ENCODE data around the gene PHLDA2.

The PHLDA2 gene

GRCh38 chr11:2930704-2931419 is 1.6 kb upstream of the PHLDA2 start:
- Histone ChIP-seq H3K9me3 (replicated peaks; ENCODE audit: insufficient read depth, low read length) (no peaks in the 10 kb centered on the region), H3K4me3 (ENCODE audit: low read length) (peak overlapping the region; percentile 60), H3K27me3 (replicated peaks; ENCODE audit: insufficient read depth, low read length) (peaks cover 39% of the 10 kb centered on the region), H3F3A (ENCODE audit: insufficient read depth, low read length) (peaks cover 21% of the 10 kb centered on the region), H3K27ac (ENCODE audit: low read length) (no peak overlapping the region), H3K9ac (ENCODE audit: low read length) (peak overlapping the region; percentile 57; the same call in 1 of the 2 replicates), H3K9me2 (replicated peaks; ENCODE audit: insufficient read depth, low read length) (no peaks in the 10 kb centered on the region), H3K36me3 (replicated peaks; ENCODE audit: insufficient read depth, low read length) (no peaks in the 10 kb centered on the region), H2AFZ (ENCODE audit: low read length) (peak overlapping the region; percentile 80), H3K4me1 (ENCODE audit: low read length) (peaks cover 19% of the 10 kb centered on the region), H4K20me1 (ENCODE audit: insufficient read depth, low read length) (no peaks in the 10 kb centered on the region), H3K4me2 (ENCODE audit: low read depth, low read length) (peak overlapping the region; percentile 99), H3K79me2 (ENCODE audit: low read length) (no peaks in the 10 kb centered on the region)
- peak; percentile 84 for DNase-seq
- TF ChIP-seq, protein P1, sequence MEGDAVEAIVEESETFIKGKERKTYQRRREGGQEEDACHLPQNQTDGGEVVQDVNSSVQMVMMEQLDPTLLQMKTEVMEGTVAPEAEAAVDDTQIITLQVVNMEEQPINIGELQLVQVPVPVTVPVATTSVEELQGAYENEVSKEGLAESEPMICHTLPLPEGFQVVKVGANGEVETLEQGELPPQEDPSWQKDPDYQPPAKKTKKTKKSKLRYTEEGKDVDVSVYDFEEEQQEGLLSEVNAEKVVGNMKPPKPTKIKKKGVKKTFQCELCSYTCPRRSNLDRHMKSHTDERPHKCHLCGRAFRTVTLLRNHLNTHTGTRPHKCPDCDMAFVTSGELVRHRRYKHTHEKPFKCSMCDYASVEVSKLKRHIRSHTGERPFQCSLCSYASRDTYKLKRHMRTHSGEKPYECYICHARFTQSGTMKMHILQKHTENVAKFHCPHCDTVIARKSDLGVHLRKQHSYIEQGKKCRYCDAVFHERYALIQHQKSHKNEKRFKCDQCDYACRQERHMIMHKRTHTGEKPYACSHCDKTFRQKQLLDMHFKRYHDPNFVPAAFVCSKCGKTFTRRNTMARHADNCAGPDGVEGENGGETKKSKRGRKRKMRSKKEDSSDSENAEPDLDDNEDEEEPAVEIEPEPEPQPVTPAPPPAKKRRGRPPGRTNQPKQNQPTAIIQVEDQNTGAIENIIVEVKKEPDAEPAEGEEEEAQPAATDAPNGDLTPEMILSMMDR (IDR thresholded peaks at IDR 0.05; ENCODE audit: low read length) = peak; percentile 92
- no peak for TF ChIP-seq EZH2phosphoT487 (IDR thresholded peaks at IDR 0.05; ENCODE audit: low read length)
- no peak for TF ChIP-seq EZH2 (optimal IDR thresholded peaks at IDR 0.05; ENCODE audit: low read depth, low read length)

GRCh38 chr11:2929950-2930703 is 907 bp upstream of the PHLDA2 start:
- no peaks in the 10 kb centered on the region for H3K79me2 ChIP-seq (ENCODE audit: low read length)
- H3K4me2 ChIP-seq (ENCODE audit: low read depth, low read length) = peak overlapping the region; percentile 99
- no peak overlapping the region for H3K27ac ChIP-seq (ENCODE audit: low read length)
- peak overlapping the region; percentile 60 for H3K4me3 ChIP-seq (ENCODE audit: low read length)
- no peaks in the 10 kb centered on the region for H3K9me3 ChIP-seq (replicated peaks; ENCODE audit: insufficient read depth, low read length)
- H3K4me1 ChIP-seq (ENCODE audit: low read length) = peaks cover 19% of the 10 kb centered on the region
- TF ChIP-seq EZH2 (optimal IDR thresholded peaks at IDR 0.05; ENCODE audit: low read depth, low read length) (no peak), EZH2phosphoT487 (IDR thresholded peaks at IDR 0.05; ENCODE audit: low read length) (no peak)
- TF ChIP-seq, protein P1 (IDR thresholded peaks at IDR 0.05; ENCODE audit: low read length) = no peak
- peak overlapping the region; percentile 80 for H2AFZ ChIP-seq (ENCODE audit: low read length)
- no peaks in the 10 kb centered on the region for H3K9me2 ChIP-seq (replicated peaks; ENCODE audit: insufficient read depth, low read length)
- no peaks in the 10 kb centered on the region for H4K20me1 ChIP-seq (ENCODE audit: insufficient read depth, low read length)
- peak; percentile 23 for DNase-seq
- H3K36me3 ChIP-seq (replicated peaks; ENCODE audit: insufficient read depth, low read length) = no peaks in the 10 kb centered on the region
- H3K27me3 ChIP-seq (replicated peaks; ENCODE audit: insufficient read depth, low read length) = peaks cover 47% of the 10 kb centered on the region
- peaks cover 21% of the 10 kb centered on the region for H3F3A ChIP-seq (ENCODE audit: insufficient read depth, low read length)
- peak overlapping the region; percentile 57; the same call in 1 of the 2 replicates for H3K9ac ChIP-seq (ENCODE audit: low read length)

- peaks cover 21% of the 10 kb centered on the region for H3F3A ChIP-seq (ENCODE audit: insufficient read depth, low read length)
- H3K9me2 ChIP-seq (replicated peaks; ENCODE audit: insufficient read depth, low read length) = no peaks in the 10 kb centered on the region
- H4K20me1 ChIP-seq (ENCODE audit: insufficient read depth, low read length) = no peaks in the 10 kb centered on the region
- TF ChIP-seq EZH2 (optimal IDR thresholded peaks at IDR 0.05; ENCODE audit: low read depth, low read length) (no peak), EZH2phosphoT487 (IDR thresholded peaks at IDR 0.05; ENCODE audit: low read length) (no peak)
- TF ChIP-seq, protein P1 (IDR thresholded peaks at IDR 0.05; ENCODE audit: low read length) = no peak
- no peak overlapping the region for H3K27ac ChIP-seq (ENCODE audit: low read length)
- no peak for DNase-seq
- no peaks in the 10 kb centered on the region for H3K9me3 ChIP-seq (replicated peaks; ENCODE audit: insufficient read depth, low read length)
- peak overlapping the region; percentile 57; the same call in 1 of the 2 replicates for H3K9ac ChIP-seq (ENCODE audit: low read length)
- no peaks in the 10 kb centered on the region for H3K36me3 ChIP-seq (replicated peaks; ENCODE audit: insufficient read depth, low read length)
- no peaks in the 10 kb centered on the region for H3K79me2 ChIP-seq (ENCODE audit: low read length)
- H3K27me3 ChIP-seq (replicated peaks; ENCODE audit: insufficient read depth, low read length) = peaks cover 52% of the 10 kb centered on the region
- peak overlapping the region; percentile 80 for H2AFZ ChIP-seq (ENCODE audit: low read length)
- H3K4me3 ChIP-seq (ENCODE audit: low read length) = peak overlapping the region; percentile 60
- H3K4me2 ChIP-seq (ENCODE audit: low read depth, low read length) = peak overlapping the region; percentile 99
- peaks cover 19% of the 10 kb centered on the region for H3K4me1 ChIP-seq (ENCODE audit: low read length)
Measured at GRCh38 chr11:2929531-2929949, 320 bp upstream of the PHLDA2 start.

Measured in MM.1S (cell line).